ENCODE measurements around the gene EXTL1. TPM values are rescaled to one million over a fixed set of nuclear protein-coding genes. Genes with fewer than 3 reads are reported as not detected.

EXTL1 gene
- polyA plus RNA-seq, 1 of the 3 experiments (the other 2 are of a cell fraction) = 0.58 TPM

DNA sequence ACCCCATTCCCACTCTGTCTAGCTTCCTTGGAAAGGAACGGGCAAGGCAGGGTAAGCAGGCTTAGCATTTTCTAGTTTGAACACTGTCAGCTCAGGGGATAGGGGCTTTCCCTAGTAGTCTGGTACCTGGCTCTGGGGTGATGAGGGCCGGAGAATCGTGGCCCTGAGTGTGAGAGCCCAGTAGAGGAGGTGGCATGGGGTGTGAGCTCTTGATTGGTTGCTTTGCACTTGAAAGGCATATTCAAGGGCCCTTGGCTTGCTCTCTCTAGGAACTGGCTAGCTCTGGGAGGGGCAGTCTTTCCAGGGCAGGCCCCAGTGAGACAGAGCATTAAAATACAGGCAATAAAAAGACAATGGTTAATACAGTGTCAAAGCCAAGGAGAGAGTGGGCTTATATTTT is 10.8 kb upstream of the EXTL1 start:
- no peaks in the 10 kb centered on the region for H3F3A ChIP-seq (replicated peaks; ENCODE audit: insufficient read depth)
- ChIA-PET CTCF (interaction anchor here (0.8 to 2.4 kb wide), 10 partner anchors 9 to 223 kb away, joined by 3 to 10 read pairs (median 4); partner anchors contain the start of genes CEP85, EXTL1 and PAFAH2), POLR2A (no interaction called here)
- H3K4me1 ChIP-seq (ENCODE audit: control insufficient read depth in 1 of 2, insufficient read depth in 2 of 2, low read depth in 1 of 2, low read length in 1 of 2) = no peaks in the 10 kb centered on the region
- H3K4me2 ChIP-seq = no peak overlapping the region
- TF ChIP-seq CHD2 (IDR thresholded peaks at IDR 0.05; ENCODE audit: low read length, partially characterized antibody) (no peak), RFX5 (IDR thresholded peaks at IDR 0.05; ENCODE audit: low read length) (no peak), SIN3A (IDR thresholded peaks at IDR 0.05; ENCODE audit: borderline replicate concordance, low read depth, low read length) (no peak)
- H3K36me3 ChIP-seq (replicated peaks in 1 of 2; ENCODE audit: control insufficient read depth in 1 of 2, insufficient read depth in 2 of 2, low read length in 1 of 2) = no peaks in the 10 kb centered on the region
- no peak for DNase-seq
- H4K20me1 ChIP-seq (ENCODE audit: insufficient read depth) = no peaks in the 10 kb centered on the region
- no peak overlapping the region for H2AFZ ChIP-seq (ENCODE audit: low read depth)
- H3K9ac ChIP-seq = no peak overlapping the region
- no peak overlapping the region for H3K27ac ChIP-seq (ENCODE audit: low read depth in 2 of 2, low read length in 1 of 2)
- 97% methylated on average over 3 of the region's 3 CpGs for WGBS (ENCODE audit: low lambda C conversion rate)
- no peaks in the 10 kb centered on the region for H3K27me3 ChIP-seq (ENCODE audit: insufficient read depth)
- H3K79me2 ChIP-seq (ENCODE audit: insufficient read depth) = no peaks in the 10 kb centered on the region
- no peaks in the 10 kb centered on the region for H3K9me2 ChIP-seq
- H3K4me3 ChIP-seq (ENCODE audit: low read depth in 2 of 2, low read length in 1 of 2) = no peak overlapping the region
- no peaks in the 10 kb centered on the region for H3K9me3 ChIP-seq

DNA sequence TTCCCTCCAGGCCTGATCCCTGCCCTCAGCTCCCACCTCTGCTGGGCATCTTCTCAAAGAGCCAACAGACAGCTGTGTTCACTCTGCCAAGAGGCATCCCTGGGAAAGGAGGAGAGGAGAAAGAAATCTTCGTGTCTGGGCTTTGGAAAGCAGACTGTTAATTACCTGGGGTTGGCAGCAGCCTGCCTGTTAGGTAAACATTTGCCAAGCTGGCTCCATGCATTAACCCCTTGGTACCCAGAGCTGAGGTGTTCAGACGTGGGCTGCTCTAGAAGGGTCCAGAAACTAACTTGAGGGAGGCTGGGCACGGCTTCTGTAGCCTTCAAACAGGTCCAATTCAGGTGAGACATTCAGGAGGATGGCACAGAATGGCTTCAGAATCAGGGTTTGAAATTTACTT is 8.7 kb upstream of the EXTL1 start:
- no peak overlapping the region for H3K9ac ChIP-seq
- H3K9me2 ChIP-seq = no peaks in the 10 kb centered on the region
- TF ChIP-seq TEAD4 (IDR thresholded peaks at IDR 0.05; ENCODE audit: borderline replicate concordance, insufficient read depth) (no peak), MXI1 (IDR thresholded peaks at IDR 0.05; ENCODE audit: low read depth, low read length) (no peak), TCF12 (IDR thresholded peaks at IDR 0.05) (no peak), MEF2A (IDR thresholded peaks at IDR 0.05; ENCODE audit: borderline replicate concordance, low read depth) (no peak), CHD2 (IDR thresholded peaks at IDR 0.05; ENCODE audit: low read length, partially characterized antibody) (no peak), EP300 (IDR thresholded peaks at IDR 0.05; ENCODE audit: borderline replicate concordance in 1 of 2, low read depth in 1 of 2, low read length in 1 of 2) (no peak), GABPA (IDR thresholded peaks at IDR 0.05; ENCODE audit: low read depth) (no peak), FOXM1 (IDR thresholded peaks at IDR 0.05; ENCODE audit: low read depth) (no peak), RXRA (IDR thresholded peaks at IDR 0.05; ENCODE audit: borderline replicate concordance, low read depth) (no peak), EZH2phosphoT487 (IDR thresholded peaks at IDR 0.05; ENCODE audit: borderline replicate concordance, low read depth) (no peak), TAF1 (IDR thresholded peaks at IDR 0.05; ENCODE audit: borderline replicate concordance, low read depth, low read length) (no peak), GATA2 (CRISPR knock-in tag; IDR thresholded peaks at IDR 0.05) (no peak), ELF1 (IDR thresholded peaks at IDR 0.05) (no peak)
- TF ChIP-seq, protein P1, sequence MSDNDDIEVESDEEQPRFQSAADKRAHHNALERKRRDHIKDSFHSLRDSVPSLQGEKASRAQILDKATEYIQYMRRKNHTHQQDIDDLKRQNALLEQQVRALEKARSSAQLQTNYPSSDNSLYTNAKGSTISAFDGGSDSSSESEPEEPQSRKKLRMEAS (IDR thresholded peaks at IDR 0.05; ENCODE audit: low read depth) = no peak
- TF ChIP-seq, protein P2, sequence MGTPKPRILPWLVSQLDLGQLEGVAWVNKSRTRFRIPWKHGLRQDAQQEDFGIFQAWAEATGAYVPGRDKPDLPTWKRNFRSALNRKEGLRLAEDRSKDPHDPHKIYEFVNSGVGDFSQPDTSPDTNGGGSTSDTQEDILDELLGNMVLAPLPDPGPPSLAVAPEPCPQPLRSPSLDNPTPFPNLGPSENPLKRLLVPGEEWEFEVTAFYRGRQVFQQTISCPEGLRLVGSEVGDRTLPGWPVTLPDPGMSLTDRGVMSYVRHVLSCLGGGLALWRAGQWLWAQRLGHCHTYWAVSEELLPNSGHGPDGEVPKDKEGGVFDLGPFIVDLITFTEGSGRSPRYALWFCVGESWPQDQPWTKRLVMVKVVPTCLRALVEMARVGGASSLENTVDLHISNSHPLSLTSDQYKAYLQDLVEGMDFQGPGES (IDR thresholded peaks at IDR 0.05; ENCODE audit: low read depth, low read length) = no peak
- TF ChIP-seq, protein P3, sequence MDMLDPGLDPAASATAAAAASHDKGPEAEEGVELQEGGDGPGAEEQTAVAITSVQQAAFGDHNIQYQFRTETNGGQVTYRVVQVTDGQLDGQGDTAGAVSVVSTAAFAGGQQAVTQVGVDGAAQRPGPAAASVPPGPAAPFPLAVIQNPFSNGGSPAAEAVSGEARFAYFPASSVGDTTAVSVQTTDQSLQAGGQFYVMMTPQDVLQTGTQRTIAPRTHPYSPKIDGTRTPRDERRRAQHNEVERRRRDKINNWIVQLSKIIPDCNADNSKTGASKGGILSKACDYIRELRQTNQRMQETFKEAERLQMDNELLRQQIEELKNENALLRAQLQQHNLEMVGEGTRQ (IDR thresholded peaks at IDR 0.05; ENCODE audit: borderline replicate concordance, low read depth, low read length) = no peak
- TF ChIP-seq, protein P4, sequence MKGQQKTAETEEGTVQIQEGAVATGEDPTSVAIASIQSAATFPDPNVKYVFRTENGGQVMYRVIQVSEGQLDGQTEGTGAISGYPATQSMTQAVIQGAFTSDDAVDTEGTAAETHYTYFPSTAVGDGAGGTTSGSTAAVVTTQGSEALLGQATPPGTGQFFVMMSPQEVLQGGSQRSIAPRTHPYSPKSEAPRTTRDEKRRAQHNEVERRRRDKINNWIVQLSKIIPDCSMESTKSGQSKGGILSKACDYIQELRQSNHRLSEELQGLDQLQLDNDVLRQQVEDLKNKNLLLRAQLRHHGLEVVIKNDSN (IDR thresholded peaks at IDR 0.05; ENCODE audit: borderline replicate concordance, low read depth) = no peak
- ChIA-PET POLR2A (no interaction called here), CTCF (interaction anchor here (0.9 to 1.5 kb wide), 3 partner anchors 8 to 118 kb away, joined by 3 to 6 read pairs (median 4); partner anchors contain the start of gene PAFAH2)
- H3K27me3 ChIP-seq (ENCODE audit: insufficient read depth) = no peaks in the 10 kb centered on the region
- no peak overlapping the region for H3K27ac ChIP-seq (ENCODE audit: low read depth in 2 of 2, low read length in 1 of 2)
- no peak overlapping the region for H3K4me3 ChIP-seq (ENCODE audit: low read depth in 2 of 2, low read length in 1 of 2)
- no peak overlapping the region for H3K4me2 ChIP-seq
- H2AFZ ChIP-seq (ENCODE audit: low read depth) = no peak overlapping the region
- H3F3A ChIP-seq (replicated peaks; ENCODE audit: insufficient read depth) = no peaks in the 10 kb centered on the region
- peaks cover 8 to 15% of the 10 kb centered on the region in 2 experiments; a peak in 2 of 4 replicates for H3K4me1 ChIP-seq (ENCODE audit: control insufficient read depth in 1 of 2, insufficient read depth in 2 of 2, low read depth in 1 of 2, low read length in 1 of 2)
- H3K36me3 ChIP-seq (replicated peaks in 1 of 2; ENCODE audit: control insufficient read depth in 1 of 2, insufficient read depth in 2 of 2, low read length in 1 of 2) = no peaks in the 10 kb centered on the region
- DNase-seq = no peak
- no peaks in the 10 kb centered on the region for H3K9me3 ChIP-seq
- WGBS (ENCODE audit: low lambda C conversion rate) = 48% methylated on average over 3 of the region's 3 CpGs
- H4K20me1 ChIP-seq (ENCODE audit: insufficient read depth) = no peaks in the 10 kb centered on the region
- no peaks in the 10 kb centered on the region for H3K79me2 ChIP-seq (ENCODE audit: insufficient read depth)

Measured in SK-N-SH (cell line).